CD4-positive, alpha-beta T cell treated with Interleukin-17A for 1 hour (primary cell): Measurements from ENCODE around the gene NFKBIB.

ENCODE experiments used
- DNase-seq: peaks from one replicate; pipeline ENCODE4 v3.0.0-alpha.2; 2020

The NFKBIB gene

DNA sequence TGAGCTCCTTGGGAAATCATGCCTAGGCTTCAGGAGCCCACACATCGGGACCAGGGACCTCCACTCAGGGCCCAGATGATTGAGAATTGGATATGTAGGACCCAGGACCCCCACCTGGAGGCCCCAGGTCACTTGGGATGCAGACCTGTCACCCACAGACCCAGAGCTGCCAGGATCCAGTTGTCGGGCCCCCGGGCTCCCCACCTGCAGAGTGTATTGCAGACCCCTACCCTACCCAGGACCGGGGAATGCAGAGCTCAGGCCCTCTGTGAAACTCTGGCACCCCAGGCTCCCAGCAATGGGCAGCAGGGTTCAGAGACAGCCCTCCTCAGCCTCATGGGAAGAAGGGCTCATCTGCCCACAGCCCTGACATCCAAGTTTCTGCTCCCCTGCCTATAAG lies 5.9 kb downstream of the NFKBIB start:
- no peak for DNase-seq

DNA sequence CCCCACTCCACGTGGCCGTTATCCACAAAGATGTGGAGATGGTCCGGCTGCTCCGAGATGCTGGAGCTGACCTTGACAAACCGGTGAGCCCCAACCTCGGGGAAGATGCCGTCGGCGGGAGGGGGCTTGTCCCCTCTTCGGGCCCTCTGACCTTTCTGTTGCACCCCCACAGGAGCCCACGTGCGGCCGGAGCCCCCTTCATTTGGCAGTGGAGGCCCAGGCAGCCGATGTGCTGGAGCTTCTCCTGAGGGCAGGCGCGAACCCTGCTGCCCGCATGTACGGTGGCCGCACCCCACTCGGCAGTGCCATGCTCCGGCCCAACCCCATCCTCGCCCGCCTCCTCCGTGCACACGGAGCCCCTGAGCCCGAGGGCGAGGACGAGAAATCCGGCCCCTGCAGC lies 7.5 kb downstream of the NFKBIB start:
- DNase-seq, result no peak

DNA sequence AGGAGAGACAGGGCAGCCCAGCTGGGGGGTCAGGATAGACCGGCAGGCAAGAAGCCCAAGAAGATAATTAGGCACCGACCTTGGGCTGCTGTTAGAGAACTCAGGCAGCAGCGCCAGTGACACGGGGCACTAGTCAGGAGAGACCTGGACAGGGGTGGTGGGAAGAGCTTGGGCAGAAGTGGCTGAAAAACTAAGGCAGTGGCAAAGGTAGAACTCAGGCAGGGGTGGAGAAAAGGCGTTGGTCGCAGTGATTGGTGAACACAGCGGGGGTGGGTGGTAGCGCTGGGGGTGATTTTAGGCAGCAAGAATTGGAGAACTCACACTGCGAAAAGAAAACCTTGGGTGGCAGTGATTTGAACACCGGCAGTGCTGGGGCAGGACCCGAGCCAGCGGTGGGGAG lies 7.9 kb downstream of the NFKBIB start:
- DNase-seq, result no peak

DNA sequence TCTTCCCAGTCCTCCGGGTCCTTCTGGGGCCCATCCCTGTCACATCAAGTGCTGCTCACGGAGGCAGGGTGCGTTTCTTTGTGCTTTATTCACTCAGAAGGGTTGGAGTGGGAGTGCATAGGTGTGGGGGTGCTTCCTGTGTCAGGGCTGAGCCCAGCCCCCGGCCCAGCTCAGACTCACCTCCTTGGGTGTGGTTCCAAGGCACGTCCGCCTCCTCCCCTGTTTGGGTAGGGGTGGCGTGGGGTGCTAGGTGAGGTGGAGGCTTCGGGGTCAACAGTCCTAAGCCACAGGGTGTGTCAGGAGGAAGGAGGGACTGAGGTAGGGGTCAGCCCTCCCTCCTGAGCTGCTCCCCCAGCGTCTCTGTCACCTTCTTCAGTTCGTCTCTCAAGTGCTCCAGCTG lies 9.1 kb downstream of the NFKBIB start:
- DNase-seq, result no peak

DNA sequence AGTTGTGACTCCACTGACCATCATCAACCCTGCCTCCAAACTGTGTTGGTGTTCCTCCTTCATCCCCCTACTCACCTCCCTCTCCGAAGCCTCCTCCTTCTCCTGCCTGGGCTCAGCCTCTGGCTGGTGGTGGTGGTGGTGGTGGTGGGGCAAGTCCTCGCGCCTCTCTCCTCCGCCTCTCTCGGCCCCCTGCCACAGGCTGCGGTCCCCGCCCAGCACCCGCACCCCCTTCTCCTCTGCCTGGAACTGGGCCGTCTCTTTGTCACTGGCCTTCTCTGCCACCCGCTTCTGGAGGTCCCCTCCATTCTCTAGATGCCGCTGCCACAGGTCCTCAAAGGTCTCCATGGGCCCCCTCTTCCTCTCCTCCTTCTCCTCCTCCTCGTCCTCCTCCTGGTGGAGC lies 10.7 kb downstream of the NFKBIB start:
- no peak for DNase-seq

DNA sequence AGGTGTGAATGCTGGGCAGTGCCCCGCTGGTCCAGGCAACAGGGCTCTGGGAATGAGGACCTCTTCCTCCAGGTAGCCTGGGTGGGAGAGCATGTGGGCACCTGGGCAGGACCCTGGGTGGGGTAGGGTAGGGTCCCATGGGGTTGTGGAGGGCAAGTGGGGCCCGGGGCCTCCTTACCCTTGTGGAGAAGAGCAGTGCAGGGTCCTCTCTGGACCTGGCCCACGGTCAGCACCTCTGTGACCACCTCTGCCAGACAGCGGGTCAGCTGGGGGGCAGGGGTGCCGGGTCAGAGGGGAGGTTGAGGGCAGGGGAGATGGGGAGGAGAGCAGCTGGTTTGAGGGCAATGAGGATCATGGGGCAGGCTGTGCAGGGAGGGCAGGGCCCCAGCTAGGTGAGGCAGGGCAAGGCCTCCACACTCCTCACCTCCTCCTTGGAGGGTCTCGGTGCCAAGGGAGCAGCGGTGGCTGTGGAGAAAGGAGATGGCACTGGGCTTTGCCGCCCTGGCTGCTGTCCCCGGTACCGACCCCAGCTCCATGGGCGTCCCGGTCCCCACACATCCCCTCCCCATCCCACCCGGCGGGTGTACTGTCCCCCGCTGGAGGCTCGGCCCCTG lies 11.7 kb downstream of the NFKBIB start:
- DNase-seq, result no peak

DNA sequence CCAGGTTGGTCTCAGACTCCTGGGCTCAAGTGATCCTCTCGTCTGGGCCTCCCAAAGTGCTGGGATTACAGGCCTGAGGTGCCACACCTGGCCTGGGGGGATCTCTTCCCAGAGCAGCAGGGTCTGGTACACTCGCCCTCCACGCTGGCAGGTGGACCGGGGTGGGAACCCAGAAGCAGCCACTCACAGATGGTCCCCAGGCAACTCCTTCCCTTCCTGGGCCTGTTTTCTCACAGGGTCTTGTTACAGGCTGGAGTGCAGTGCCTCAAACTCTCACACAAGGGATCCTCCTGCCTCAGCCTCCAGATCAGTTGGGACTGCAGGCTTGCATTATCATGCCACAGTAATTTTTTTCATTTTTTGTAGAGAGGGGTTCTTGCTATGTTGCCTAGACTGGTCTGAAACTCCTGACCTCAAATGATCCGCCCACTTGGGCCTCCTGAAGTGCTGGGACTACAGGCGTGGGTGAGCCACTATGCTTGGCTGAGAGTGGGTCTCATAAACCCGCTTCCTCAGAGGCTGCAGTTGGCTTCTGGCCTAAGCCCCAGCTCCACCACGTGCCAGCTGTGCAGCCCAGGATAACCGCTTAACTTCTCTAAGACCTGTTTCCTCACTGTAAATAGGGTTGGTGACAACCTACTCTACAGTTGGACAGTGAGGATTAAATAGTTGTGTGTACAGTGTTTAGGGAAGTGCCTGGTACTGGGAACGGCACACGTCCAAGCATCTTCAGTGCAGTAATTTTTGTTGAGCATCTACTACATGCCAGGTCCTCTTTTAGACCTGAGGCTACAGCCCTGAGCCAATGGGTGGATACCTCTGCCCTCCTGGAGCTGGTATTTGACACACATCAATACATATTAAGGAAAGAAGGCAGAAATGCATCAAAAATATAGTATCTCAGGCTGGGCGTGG lies 13.1 kb downstream of the NFKBIB start:
- DNase-seq, result no peak

DNA sequence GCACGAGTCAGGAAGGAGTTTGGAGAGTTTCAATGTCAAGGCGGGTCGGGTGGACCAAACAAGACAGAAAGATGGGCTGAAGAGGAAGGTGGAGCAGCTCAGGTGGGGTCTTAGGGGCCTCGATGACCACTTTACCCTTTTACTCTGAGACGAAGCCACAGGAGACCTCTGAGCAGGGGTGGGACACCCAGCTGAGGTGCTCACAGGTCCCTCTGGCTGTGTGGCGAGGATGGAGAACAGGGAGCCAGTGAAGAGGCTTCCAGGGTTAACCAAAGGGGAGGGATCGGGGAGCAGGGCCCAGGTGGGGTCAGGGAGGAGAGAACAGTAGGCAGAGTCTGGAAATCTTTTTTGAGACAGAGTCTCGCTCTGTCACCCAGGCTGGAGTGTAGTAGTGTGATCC lies 14.2 kb downstream of the NFKBIB start:
- DNase-seq, result no peak

DNA sequence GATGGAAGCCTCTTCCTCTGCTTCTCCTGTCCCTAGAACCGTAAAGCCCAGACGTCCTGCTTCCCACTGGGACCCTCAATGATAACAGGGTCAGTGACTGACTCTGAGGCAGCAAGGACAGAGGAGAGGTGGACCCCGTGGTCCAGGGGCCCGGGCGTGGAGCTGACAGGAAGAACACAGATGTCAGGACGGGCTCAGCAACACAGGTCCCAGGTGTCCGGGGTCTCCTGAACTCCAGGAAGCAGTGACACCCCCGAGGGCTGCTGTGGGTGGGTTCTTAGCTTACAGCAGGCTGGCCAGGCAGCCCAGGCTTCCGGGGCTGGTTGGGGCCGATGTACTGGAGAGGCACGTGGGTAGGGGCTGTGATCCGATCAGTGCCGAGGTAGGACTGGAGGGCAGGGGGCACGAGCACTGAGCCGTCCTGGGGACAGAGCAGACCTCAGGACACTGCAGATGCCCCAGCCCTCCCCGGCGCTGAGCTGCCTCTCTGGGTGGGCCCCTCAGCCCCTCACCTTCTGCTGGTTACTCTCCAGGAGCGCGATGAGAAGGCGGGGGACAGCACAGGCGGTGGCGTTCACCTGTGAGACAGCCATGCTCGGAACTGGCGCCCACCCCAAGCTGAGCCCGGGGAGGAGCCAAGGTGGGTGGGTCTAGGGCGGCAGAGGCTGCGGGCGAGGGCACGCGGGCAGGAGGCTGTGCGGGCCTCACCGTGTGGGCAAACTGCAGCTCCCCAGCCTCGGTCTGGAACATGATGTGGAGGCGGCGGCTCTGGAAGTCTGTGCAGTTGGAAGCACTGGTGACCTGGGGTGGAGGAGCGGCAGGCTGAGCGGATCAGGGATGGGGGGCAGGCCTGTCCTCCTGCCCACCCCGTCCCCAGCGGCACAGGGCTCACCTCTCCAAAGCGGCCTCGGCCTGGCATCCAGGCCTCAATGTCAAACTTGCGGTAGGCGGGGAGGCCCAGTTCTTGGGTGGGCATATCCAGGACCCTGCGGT lies 15.9 kb downstream of the NFKBIB start:
- DNase-seq, result no peak

DNA sequence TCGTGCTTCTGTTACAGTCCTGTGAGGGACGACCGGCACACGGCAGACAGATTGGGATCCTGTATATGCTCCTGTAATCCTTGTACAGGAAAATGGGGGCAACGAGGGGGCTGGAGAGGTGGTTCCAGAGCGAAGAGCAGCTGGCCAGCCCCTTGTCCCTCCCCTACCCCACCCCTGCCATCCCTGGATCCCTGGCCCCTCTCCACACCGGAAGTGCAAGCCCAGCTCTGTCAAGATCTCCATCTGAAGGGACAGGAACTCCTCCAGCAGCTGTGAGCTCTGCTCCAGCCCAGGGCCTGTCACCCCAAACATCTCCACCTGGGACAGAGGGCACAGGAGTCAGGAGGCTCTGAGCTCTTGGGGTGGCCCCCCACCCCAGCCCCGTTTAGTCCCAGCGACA lies 17.7 kb downstream of the NFKBIB start:
- no peak for DNase-seq

DNA sequence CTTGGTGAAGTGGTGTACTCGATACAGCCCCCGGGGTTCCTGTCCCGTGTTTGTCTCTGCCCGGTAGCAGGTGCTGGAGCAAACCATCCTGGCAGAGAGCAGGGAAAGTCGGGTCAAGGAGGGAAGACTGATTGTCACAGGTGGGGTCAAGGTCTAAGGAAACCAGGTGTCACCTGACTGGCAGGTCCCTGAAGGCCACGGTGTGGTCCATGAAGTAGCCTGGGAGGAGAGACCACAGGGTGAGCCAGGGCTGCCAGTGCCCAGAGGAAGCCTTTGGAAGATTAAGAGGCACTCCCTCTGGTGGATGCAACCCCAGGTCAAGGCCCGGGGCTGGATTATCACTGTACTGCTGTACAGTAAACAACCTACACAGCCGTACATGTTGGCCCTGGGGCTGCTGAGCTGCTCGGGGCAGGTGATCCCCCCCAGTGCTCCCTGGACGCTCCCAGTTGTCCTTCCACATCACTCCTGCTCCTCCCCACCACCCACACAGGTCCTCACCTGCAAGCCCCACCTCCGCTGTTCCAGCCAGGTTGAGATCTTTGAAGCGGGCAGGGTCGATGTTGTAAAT lies 18.2 kb downstream of the NFKBIB start:
- no peak for DNase-seq

DNA sequence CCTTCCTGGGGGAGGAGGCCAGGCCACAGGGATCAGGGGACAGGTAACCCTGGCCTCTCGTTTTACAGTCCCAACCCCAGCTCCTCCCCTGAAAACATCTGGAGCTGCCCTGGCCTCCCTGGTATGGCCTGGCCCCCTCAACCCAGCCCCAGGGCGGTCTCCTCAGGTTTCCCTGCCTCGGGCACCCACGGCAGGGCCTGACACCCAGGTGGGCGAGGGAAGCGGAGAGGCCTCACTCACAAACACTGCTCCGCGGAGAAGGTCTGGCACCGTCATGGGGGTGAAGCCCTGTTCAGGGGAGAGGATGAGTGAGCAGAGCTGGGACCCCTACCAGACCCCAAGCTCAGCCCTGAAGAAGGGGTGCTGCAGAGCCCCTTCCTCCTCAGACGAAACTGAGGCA lies 18.8 kb downstream of the NFKBIB start:
- DNase-seq, result no peak

DNA sequence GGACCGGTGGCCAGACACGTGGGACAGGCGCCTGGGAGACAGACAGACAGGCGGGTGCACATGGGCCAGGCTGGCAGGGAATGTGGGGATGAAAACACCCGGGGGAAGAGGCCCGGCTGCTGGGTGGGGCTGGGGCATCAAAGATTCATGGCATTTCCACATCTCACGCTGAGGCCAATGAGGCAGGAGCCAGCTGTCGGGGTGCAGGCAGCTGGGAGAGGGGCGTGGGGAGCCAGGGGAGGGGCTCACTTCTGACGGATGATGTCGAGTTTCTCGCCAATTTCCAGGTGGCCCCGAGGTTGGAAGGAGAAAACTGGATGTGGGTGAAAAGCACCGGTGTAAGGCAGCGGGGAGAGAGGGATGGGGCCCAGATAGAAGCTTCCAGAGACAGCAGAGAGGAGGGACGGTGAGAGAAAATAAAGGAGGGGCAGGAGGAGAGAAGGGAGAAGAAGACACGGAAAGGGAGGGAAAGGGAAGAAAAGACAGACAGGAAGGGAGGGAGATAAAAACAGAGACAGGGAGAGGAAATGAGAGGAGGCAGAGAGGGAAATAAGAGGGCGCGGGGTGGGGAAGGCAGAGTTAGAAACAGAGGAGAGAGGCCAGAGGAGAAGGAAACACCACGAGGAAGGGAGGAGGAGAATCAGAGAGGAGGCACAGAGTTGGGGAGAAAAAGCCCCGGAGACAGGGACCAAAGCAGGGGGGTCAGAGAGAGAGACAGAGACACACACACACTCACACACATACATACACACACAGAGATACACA lies 20.2 kb downstream of the NFKBIB start:
- DNase-seq, result no peak

DNA sequence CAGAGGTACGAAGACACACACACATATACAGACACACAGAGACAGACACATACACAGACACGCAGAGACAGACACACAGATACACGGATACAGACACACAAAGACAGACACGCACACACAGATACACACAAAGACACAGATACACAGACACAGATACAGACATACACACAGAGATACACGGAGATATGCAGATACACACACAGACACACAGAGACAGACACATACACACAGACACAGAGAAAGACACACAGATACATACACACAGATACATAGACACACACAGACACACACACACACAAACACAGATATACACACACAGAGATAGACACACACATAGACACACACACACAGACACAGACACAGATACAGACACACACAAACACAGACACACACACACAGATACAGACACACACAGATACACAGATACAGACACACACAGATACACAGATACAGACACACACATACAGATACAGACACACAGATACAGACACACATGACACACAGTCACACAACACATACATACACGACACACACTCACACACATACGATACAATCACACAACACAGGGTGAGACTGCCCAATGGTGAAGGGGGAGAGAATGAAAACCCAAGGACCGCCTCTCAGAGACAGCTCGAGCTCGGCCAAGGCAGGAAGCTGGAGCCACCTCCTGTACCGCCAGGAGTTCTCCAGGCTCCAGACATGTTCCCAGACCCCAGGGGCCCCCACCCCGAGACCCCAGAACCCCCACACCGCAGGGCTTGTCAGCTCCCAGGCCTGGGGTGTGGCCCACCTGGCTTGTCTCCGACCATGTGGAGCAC lies 21.0 kb downstream of the NFKBIB start:
- DNase-seq, result no peak

DNA sequence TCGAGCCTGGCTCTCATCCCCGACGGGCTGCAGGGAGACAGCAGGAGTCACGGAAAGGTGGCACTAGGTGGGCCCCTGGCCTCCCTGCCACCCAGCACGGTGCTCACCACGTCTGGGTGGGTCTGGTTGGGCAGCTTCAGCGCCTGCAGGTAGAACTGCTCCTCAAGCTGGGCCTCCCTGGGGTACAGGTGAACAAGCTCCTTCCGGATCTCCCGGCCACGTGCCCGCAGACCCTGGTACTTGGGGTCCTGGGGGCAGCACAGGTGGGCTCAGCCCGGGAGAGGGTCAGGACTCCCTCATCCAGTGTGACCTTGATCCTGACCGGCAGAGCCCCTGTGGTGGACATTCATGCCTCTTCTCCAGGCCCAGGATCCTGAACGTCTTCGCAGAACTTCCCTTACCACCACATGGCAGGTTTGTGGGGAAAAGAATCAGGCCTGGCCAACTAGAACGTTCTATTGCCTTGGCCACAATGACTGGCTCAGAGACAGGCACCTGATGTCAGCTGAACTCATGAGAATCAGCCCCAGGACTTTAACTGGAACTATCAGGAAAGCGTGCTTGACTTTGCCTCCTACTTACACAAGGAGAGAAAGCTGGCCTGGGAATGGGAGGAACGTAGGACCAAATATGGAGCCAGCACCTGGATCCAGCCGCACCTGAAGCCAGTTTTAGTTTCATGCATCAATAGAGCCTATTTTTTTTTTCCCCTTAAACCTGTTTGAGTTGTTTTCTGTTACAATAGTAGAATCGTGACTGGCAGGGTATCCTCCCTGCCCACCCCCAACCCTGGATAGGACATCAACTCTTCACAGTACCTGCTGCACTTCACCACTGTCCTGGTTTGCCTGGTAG lies 21.9 kb downstream of the NFKBIB start:
- DNase-seq, result no peak

DNA sequence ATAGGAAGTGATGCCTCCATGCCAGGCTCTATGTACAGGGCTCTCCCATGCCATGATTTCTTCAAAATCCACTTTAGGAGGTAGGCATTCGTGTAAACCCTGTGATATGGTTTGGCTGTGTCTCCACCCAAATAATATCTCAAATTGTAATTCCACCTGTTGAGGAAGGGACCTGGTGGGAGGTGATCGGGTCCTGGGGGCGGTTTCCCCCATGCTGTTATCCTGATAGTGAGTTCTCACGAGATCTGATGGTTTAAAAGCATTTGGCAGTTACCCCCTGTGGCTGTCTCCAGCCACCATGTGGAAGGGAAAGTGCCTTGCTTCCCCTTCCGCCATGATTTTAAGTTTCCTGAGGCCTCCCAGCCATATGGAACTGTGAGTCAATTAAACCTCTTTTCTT lies 22.7 kb downstream of the NFKBIB start:
- DNase-seq, result no peak

DNA sequence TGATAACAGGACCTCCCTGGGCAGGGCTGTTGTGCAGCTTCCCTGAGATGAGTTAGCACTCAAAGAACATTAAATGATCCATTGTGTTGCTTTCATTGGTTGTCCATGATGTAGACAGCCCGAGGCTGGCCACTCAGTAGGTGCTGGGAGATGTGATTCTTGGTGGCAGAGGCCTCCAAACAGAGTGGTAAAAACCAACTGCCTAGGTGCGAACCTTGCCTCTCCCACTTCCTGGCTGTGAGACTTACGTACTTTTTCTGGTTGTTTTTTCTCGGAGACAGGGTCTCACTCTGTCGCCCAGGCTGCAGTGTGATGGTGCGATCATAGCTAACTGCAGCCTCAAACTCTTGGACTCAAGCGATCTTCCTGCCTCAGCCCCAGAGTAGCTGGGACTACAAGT lies 24.6 kb downstream of the NFKBIB start:
- peak; percentile 69 for DNase-seq

DNA sequence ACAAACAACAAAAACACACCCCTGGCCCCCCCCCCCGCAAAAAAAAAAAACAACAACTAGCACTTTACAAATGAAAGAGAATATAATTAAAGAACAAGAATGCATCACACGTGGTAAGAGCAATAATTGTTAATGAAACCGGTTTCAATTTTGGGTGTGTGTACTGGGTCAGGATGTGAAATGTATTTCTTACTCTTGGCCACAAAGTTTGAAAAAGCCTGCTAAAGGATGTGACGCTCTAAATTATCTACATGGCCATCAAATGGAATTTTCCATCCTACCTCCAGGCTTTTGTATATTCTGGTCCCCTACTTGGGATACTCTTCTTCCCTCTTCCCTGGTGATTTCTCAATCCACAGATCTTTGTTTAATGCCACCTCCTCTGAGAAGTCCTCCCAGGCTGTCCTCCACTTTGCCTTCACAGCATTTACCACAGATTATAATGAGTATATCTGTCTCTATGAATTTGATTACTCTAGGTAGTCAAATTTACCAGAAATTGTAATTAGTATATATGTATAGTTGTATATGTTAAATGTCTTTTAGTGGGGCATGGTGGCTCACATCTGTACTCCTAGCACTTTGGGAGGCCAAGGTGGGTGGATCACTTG lies 28.7 kb downstream of the NFKBIB start:
- DNase-seq, result peak; percentile 56

DNA sequence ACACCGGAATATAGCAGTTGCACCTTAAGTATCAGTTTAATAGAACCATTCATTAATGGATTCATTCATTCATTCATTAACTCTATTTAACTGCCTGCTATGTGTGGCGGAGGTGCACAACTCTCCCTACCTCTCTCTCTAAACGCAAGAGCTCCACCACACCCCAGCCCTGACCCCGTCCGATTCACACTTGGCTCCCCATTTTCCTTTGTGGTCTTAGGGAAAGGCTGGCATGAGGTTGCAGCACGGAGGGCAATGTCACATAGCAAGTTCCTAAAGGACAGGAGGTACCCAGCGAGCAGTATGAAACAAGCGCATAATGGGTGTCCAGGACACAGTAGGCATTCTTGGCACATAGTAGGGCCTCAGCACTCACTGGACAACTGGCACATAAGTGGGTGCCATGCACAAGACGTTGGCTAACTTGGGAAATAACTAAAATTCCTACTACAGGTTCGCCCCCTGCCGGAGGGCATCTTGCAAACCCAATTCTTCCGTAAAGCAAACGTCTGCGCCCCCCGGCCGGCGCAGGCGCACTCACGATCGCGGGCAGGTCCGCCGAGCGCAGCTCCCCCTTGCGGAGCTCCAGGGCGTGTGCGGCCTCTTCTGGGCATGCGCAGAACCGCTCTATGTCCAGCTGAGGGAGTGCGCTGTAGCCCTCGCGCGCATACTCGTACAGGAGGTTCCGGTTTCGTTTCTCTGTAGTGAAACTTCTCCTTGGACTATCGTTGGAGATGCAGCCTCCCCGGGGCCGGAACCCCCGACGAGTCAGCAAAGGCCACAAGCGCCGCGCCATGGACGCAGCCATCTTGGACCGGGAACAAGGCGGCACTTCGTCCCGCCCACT lies 30.4 kb downstream of the NFKBIB start, which contains the start of gene SARS2:
Gene SARS2 (minus strand): TSS at position 835 of the 847 bp plus-strand sequence. CDS start 27 bp downstream, at position 808.
- DNase-seq, result peak; percentile 93
